GM23248 (cell line): ENCODE data around the gene ZSWIM3.

Experiments used
- EZH2 ChIP-seq: fragments of 200-600 bp; sonication (generic); IDR thresholded peaks from 2 replicates; pipeline ENCODE4 v1.6.1; 2018; ENCODE audit warnings: antibody characterized with exemption, mild to moderate bottlenecking; ENCODE audit not compliant: insufficient read depth, poor library complexity, severe bottlenecking
- EZH2phosphoT487 ChIP-seq: fragments of 200-600 bp; sonication (generic); IDR thresholded peaks from 2 replicates; pipeline ENCODE4 v1.6.1; 2018; ENCODE audit warnings: antibody characterized with exemption, moderate library complexity, mild to moderate bottlenecking, low read depth; ENCODE audit not compliant: insufficient read depth

GRCh38 chr20:45822857-45823256 is 34.6 kb upstream of the ZSWIM3 start:
- TF ChIP-seq EZH2 (no peak), EZH2phosphoT487 (no peak)
